K562 (cell line): ENCODE measurements around the gene SKIC2. TPM values are rescaled to one million over a fixed set of nuclear protein-coding genes. Genes with fewer than 3 reads are reported as not detected.

Experiments used
- ATAC-seq: fragments of 200-7000 bp; cut with Tn5 transposase; 3 replicates; pipeline ENCODE4 v1.9.1; 2020; ENCODE audit warnings: moderate library complexity
- BruUV-seq: library from RNA; stranded (reverse); fragments of 400-500 nt; replicated peaks from 2 replicates; lab custom pipeline; 2021; lab: Mats Ljungman, UMichigan
- CTCF ChIA-PET: fragments of 300-600 bp; formaldehyde crosslinking; extraction: SDS; loops from one replicate; lab custom pipeline; 2021; ENCODE audit warnings: low intra/inter-chr PET ratio; lab: Yijun Ruan, JAX
- POLR2A ChIA-PET: fragments of 300-600, 350-650 bp; sonication (Branson Sonifier 250); formaldehyde crosslinking; extraction: SDS; loops from one replicate; lab custom pipeline; 2021; ENCODE audit warnings: antibody characterized with exemption, inconsistent platforms; lab: Yijun Ruan, JAX
- DNase-seq, 4 experiments: peaks; one replicate each; pipeline versions ENCODE4 v3.0.0 to v3.0.0-alpha.2; 2011 to 2018; ENCODE audit warnings: low spot score in 3 of 4, mixed read lengths in 3 of 4; ENCODE audit errors: extremely low read depth in 1 of 4
- FAIRE-seq: peaks from 2 replicates; lab custom pipeline; 2011; peaks lifted over from hg19 to GRCh38; lab: Jason Lieb, UNC
- H2AFZ ChIP-seq: 2 replicates; pipeline ENCODE4 v1.6.0; 2011; ENCODE audit warnings: low read depth, low read length, control low read depth, inconsistent platforms
- H3K27ac ChIP-seq: fragments of 200-600 bp; 3 replicates; pipeline ENCODE4 v1.8.0; 2011; ENCODE audit warnings: low read depth, mild to moderate bottlenecking, control low read depth, inconsistent platforms, low read length, moderate library complexity, mixed read lengths; ENCODE audit errors: extremely low read depth
- H3K27me3 ChIP-seq, 2 experiments: fragments of 300-600 bp in 1 of 2; 2 replicates in 1 of 2; 3 replicates in 1 of 2; pipeline versions ENCODE4 v1.6.0 to v1.8.0; 2011; ENCODE audit warnings: inconsistent platforms in 2 of 2, low read length in 2 of 2, mild to moderate bottlenecking in 1 of 2, mixed read lengths in 1 of 2, moderate library complexity in 1 of 2; ENCODE audit not compliant: control insufficient read depth in 2 of 2, insufficient read depth in 2 of 2
- H3K36me3 ChIP-seq: fragments of 300-600 bp; 3 replicates; pipeline ENCODE4 v1.8.0; 2011; ENCODE audit warnings: mild to moderate bottlenecking, low read length, inconsistent platforms; ENCODE audit not compliant: control insufficient read depth, insufficient read depth
- H3K4me1 ChIP-seq, 2 experiments: fragments of 200-600 bp in 1 of 2; replicated peaks in 1 of 2; 2 replicates in 1 of 2; 3 replicates in 1 of 2; pipeline versions ENCODE4 v1.5.1 to v1.8.0; 2011; ENCODE audit warnings: inconsistent platforms in 2 of 2, low read length in 2 of 2, mild to moderate bottlenecking in 1 of 2, mixed read lengths in 1 of 2, moderate library complexity in 1 of 2; ENCODE audit not compliant: control insufficient read depth in 2 of 2, insufficient read depth in 2 of 2
- H3K4me2 ChIP-seq: 2 replicates; pipeline ENCODE4 v1.6.1; 2011; ENCODE audit warnings: low read length, control low read depth, inconsistent platforms, mixed read lengths; ENCODE audit not compliant: insufficient read depth
- H3K4me3 ChIP-seq: fragments of 200-600 bp; sonication (generic), shearing (Covaris generic); 2 replicates; pipeline ENCODE4 v1.5.1; 2016; ENCODE audit warnings: control low read depth, inconsistent platforms
- H3K79me2 ChIP-seq: fragments of 200-600 bp; 3 replicates; pipeline ENCODE4 v1.8.0; 2011; ENCODE audit warnings: low read length, inconsistent platforms; ENCODE audit not compliant: control insufficient read depth, insufficient read depth
- H3K9ac ChIP-seq, 2 experiments: 2 replicates each; pipeline versions ENCODE4 v1.6.0 to v1.6.1; 2011; ENCODE audit warnings: low read depth in 2 of 2, low read length in 2 of 2, control low read depth in 1 of 2, inconsistent platforms in 1 of 2, mild to moderate bottlenecking in 1 of 2, mixed read lengths in 1 of 2; ENCODE audit not compliant: insufficient read depth in 1 of 2
- H3K9me1 ChIP-seq: one replicate; pipeline ENCODE4 v1.6.0; 2011; ENCODE audit warnings: inconsistent platforms, mild to moderate bottlenecking, low read length, moderate library complexity; ENCODE audit not compliant: control insufficient read depth, insufficient read depth
- H3K9me3 ChIP-seq: replicated peaks from 2 replicates; pipeline ENCODE4 v1.5.1; 2011; ENCODE audit warnings: low read depth, low read length, inconsistent platforms; ENCODE audit not compliant: control insufficient read depth, insufficient read depth
- H4K20me1 ChIP-seq: replicated peaks from 2 replicates; pipeline ENCODE4 v1.6.1; 2011; ENCODE audit warnings: low read length, inconsistent platforms, mixed read lengths; ENCODE audit not compliant: control insufficient read depth, insufficient read depth
- C11orf30 ChIP-seq: fragments of 450-650 bp; IDR thresholded peaks from 2 replicates; pipeline ENCODE4 v1.6.1; 2016; ENCODE audit warnings: low read depth, mild to moderate bottlenecking
- CCNT2 ChIP-seq: IDR thresholded peaks from 2 replicates; pipeline ENCODE4 v1.6.1; 2011; ENCODE audit warnings: borderline replicate concordance, low read depth, mild to moderate bottlenecking, moderate library complexity, mixed read lengths, low read length; ENCODE audit not compliant: insufficient read length; ENCODE audit errors: extremely low read depth
- CEBPG ChIP-seq, 3 experiments: fragments of 200-800 bp in 1 of 3; sonication (Bioruptor generic) in 1 of 3; sonication (generic) in 1 of 3; formaldehyde crosslinking in 1 of 3; IDR thresholded peaks in 2 of 3; conservative IDR thresholded peaks in 1 of 3; 2 replicates each; pipeline versions ENCODE4 v1.6.1 to v1.8.0; 2016 to 2022; ENCODE audit warnings: missing compliant biosample characterization in 2 of 3, missing genetic modification characterization in 2 of 3, mild to moderate bottlenecking in 1 of 3, missing genetic modification reagents in 1 of 3
- FOXK2 ChIP-seq, 2 experiments: fragments of 450-650 bp; IDR thresholded peaks in 1 of 2; conservative IDR thresholded peaks in 1 of 2; 2 replicates each; pipeline ENCODE4 v1.6.1; 2016; ENCODE audit warnings: low read depth in 2 of 2, mild to moderate bottlenecking in 1 of 2
- NCOA4 ChIP-seq: fragments of 450-650 bp; IDR thresholded peaks from 2 replicates; pipeline ENCODE4 v1.6.1; 2018; ENCODE audit warnings: mild to moderate bottlenecking; ENCODE audit not compliant: partially characterized antibody
- NFE2 ChIP-seq: IDR thresholded peaks from 2 replicates; pipeline ENCODE4 v1.6.1; 2014; ENCODE audit warnings: antibody characterized with exemption, low read depth
- PPARD ChIP-seq: fragments of 250-450 bp; sonication (Bioruptor Pico); IDR thresholded peaks from 2 replicates; pipeline ENCODE4 v1.8.0; 2022; ENCODE audit warnings: inconsistent platforms, mild to moderate bottlenecking, moderate library complexity
- SMAD3 ChIP-seq: fragments of 450-650 bp; formaldehyde crosslinking; conservative IDR thresholded peaks from 2 replicates; pipeline ENCODE4 v1.4.0; 2020; ENCODE audit warnings: mild to moderate bottlenecking
- SRF ChIP-seq, 2 experiments: fragments of 250-450, 450-650 bp in 1 of 2; sonication (Bioruptor Pico) in 1 of 2; sonication (generic) in 1 of 2; formaldehyde crosslinking; IDR thresholded peaks; 2 replicates each; pipeline versions ENCODE4 v1.5.0 to v1.5.1; 2020 to 2022; ENCODE audit warnings: mild to moderate bottlenecking in 1 of 2, missing genetic modification reagents in 1 of 2
- THRB ChIP-seq: fragments of 450-650 bp; formaldehyde crosslinking; conservative IDR thresholded peaks from 2 replicates; pipeline ENCODE4 v1.4.0; 2022; ENCODE audit warnings: mild to moderate bottlenecking, missing genetic modification characterization
- VEZF1 ChIP-seq: fragments of 200-800 bp; sonication (Bioruptor generic); IDR thresholded peaks from 2 replicates; pipeline ENCODE4 v1.6.1; 2017; ENCODE audit warnings: missing genetic modification characterization, missing compliant biosample characterization
- ZNF766 ChIP-seq: fragments of 200-800 bp; sonication (Bioruptor generic); conservative IDR thresholded peaks from 2 replicates; pipeline ENCODE4 v1.6.1; 2016; ENCODE audit warnings: missing genetic modification characterization, missing compliant biosample characterization
- WGBS: fragments of 100-300 bp; shearing (Covaris generic); methylation state at CpG from one replicate; pipeline ENCODE4 v1.1.6; 2016; ENCODE audit warnings: low coverage, mixed read lengths; ENCODE audit not compliant: insufficient coverage; ENCODE audit errors: missing lambda C conversion rate; 5-methylcytosine and 5-hydroxymethylcytosine counted together
- in situ Hi-C: fragments of 300-500 bp; cut with MboI; formaldehyde crosslinking; loops from 4 replicates; pipeline ENCODE4 v1.15.0; 2018; ENCODE audit warnings: inconsistent platforms, mixed read lengths
- intact Hi-C: fragments of 100-400 bp; cut with micrococcal nuclease; formaldehyde crosslinking; loops from 2 replicates; pipeline ENCODE4 v1.14.2; 2022
- polyA plus RNA-seq, 8 experiments: library from polyadenylated mRNA; depleted of rRNA in 4 of 8; stranded (reverse) in 5 of 8; unstranded in 3 of 8; fragments of >200 nt; fragmentation: Nextera tagmentation in 2 of 8; fragmentation: Illumina TruSeq in 1 of 8; extraction: Ambion mirVana in 2 of 8; extraction: Trizol in 1 of 8; gene quantifications; 2 replicates each; pipeline versions ENCODE4 v1.2.1 to v1.2.3, GENCODE V29; 2011 to 2014; ENCODE audit warnings: inconsistent platforms in 1 of 8, missing spikeins in 1 of 8
- total RNA-seq, 7 experiments: library from RNA; depleted of rRNA in 6 of 7; stranded (reverse); fragments of >200 nt in 6 of 7; fragmentation: Illumina TruSeq in 2 of 7; extraction: Trizol in 2 of 7; gene quantifications; 2 replicates each; pipeline versions ENCODE4 v1.2.1 to v1.2.3, GENCODE V29; 2011 to 2021; ENCODE audit warnings: low replicate concordance in 1 of 7

SKIC2 gene
- total and polyA plus RNA-seq, 9 of the 15 experiments (the other 6 are each of a cell fraction or from before 2014, with no cell fraction given), result 3.3 to 94.6 (median 38.8) TPM

- ChIA-PET POLR2A (no interaction called here), CTCF (no interaction called here)
- no peak overlapping the region for H3K9ac ChIP-seq
- no peak overlapping the region for H3K4me2 ChIP-seq
- intact Hi-C loops (no loop called here), in situ Hi-C loops (no loop called here)
- no peaks in the 10 kb centered on the region for H4K20me1 ChIP-seq
- ATAC-seq, result no peak; the same call in 1 of the 3 replicates
- no peak overlapping the region for H2AFZ ChIP-seq
- H3K79me2 ChIP-seq, result no peaks in the 10 kb centered on the region
- peaks cover 7% of the 10 kb centered on the region for H3K9me3 ChIP-seq
- WGBS, result 74% methylated on average over 9 of the region's 9 CpGs
- peaks cover 6 to 10% of the 10 kb centered on the region in 2 experiments; a peak in 4 of 5 replicates for H3K4me1 ChIP-seq
- no peaks in the 10 kb centered on the region for H3K9me1 ChIP-seq
- no TSS peak for BruUV-seq
- H3K36me3 ChIP-seq, result no peaks in the 10 kb centered on the region
- no peak for FAIRE-seq
- H3K27ac ChIP-seq, result no peak overlapping the region
- H3K4me3 ChIP-seq, result no peak overlapping the region
- no peak for DNase-seq
- H3K27me3 ChIP-seq, result peaks cover 5 to 7% of the 10 kb centered on the region in 2 experiments; a peak in 2 of 5 replicates
- TF ChIP-seq CCNT2 (no peak), SRF (CRISPR knock-in tag; IDR thresholded peaks at IDR 0.05) (no peak), CEBPG (CRISPR knock-in tag; IDR thresholded peaks at IDR 0.05) (0 out of 2 replicates have a peak, but pooled peaks have one; percentile 7), CEBPG (tag; conservative IDR thresholded peaks at IDR 0.05 in 1 of 2, IDR thresholded peaks at IDR 0.05 in 1 of 2) (no peak), NFE2 (no peak), SMAD3 (CRISPR knock-in tag) (no peak), FOXK2 (conservative IDR thresholded peaks at IDR 0.05 in 1 of 2, IDR thresholded peaks at IDR 0.05 in 1 of 2; ENCODE audit: low read depth in 2 of 2) (no peak), VEZF1 (CRISPR knock-in tag) (no peak), THRB (CRISPR knock-in tag) (no peak), NCOA4 (no peak), ZNF766 (no peak), PPARD (CRISPR knock-in tag) (no peak), C11orf30 (no peak)
Observed at GRCh38 chr6:31928672-31928939, 30.4 kb upstream of the SKIC2 start.
